HG02852 (cell line): Measurements from ENCODE around the gene IQCE.

ENCODE experiments used
- ATAC-seq: cut with Tn5 transposase; IDR thresholded peaks from one replicate; pipeline ENCODE4 v1.9.1; 2021; ENCODE audit warnings: mild to moderate bottlenecking, moderate library complexity; ENCODE audit not compliant: unreplicated experiment

IQCE gene

DNA sequence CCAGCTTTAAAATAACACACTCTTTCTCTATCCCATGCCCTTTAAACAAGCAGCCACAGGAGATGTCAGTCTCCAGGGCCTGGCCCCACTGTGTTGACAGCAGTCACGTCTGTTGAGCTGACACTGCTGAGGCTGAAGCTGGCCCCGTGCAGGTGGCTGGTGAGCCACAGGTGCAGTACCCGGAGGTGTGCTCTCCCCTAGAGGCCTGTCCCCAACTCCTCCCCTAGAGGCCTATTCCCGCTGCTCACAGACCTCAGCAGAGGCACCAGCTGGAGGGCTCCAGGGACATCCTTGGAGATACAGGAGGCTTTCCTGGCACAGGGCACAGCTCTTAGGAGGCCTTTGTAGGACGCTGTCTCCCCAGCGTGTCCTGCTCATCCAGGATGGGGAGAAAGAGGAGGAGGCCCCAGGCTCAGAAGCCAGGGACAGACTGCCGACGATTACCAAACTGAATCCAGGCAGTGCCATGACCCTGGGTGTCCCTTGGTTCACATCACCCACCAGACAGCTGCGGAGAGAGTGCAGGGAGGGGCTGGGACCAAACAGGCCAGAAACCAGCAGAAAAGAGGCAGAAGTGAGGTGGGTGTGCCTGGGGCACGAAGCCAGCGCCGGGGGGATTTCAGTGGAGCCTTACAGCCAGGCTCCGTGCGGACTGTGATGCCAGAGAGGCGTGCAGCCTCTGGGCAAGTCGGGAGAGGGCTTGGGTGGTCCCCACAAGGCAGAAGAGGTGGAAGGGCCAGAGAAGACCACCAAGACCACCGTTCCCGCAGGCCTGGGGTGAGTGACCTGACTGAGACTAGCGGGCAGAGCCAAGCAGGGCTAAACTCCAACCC lies 54.5 kb downstream of the IQCE start:
- no peak for ATAC-seq

DNA sequence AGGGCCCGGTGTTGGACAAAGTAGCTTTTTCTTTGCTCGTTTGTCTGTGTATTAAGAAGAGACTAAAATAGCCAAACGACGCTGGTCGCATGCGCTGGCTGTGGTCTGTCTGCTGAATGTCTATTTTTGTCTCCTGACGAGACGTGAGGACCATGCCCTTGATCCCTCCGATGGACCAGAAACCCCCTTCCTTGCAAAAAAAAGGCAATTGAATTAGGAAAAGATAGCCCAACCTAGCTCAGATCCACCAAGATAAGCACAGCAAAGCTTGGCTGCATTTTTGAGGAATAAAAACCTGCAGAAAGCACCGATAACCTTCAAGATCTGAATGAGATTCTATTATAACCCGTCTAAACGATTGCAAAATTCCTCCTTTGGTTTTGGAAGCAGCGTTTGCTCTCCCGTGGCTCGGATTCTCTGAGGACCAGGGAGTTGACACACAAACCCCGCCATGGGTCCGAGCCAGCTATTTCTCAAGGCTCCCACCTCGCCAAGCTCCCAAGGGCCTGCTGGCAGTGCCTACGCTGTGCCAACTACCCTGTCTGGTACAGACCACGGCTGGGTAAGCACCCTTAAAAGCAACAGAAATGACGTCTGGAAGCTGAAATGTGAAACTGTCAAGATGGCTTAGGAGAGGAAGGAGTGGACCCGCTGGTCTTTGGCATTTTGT lies 55.3 kb downstream of the IQCE start:
- ATAC-seq, result no peak

DNA sequence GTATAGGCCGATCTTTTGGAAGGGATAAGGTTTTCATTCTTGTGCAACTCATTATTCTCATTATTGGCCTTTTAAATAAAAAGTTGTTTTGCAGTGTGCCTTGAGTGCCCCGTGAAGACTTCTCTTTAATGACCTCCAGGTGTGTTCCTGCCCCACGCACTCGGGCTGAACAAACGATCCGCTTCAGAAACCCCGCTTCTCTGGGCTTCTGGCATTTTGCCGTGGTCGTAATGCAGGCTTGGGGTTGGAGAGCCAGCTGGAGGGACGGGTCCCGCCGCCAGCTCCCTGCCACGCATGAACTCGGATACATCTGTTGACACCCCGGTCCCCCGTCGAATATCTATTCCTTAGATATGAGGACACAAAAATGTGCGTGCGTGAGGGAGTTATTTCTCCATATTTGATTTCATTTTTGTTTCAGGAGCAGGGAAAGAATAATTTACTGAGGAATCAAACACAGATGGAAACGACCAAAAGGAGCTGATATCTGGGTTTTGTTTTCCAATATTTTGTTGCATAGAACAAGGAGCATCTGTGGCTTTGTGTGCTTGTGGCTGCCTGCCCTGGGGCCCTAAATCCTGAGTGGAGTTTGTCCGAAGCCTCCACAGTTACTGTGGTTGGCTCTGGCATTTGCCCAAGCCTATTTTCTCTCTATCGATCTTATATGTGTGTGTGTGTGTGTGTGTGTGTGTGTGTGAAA lies 56.0 kb downstream of the IQCE start:
- ATAC-seq, result no peak

DNA sequence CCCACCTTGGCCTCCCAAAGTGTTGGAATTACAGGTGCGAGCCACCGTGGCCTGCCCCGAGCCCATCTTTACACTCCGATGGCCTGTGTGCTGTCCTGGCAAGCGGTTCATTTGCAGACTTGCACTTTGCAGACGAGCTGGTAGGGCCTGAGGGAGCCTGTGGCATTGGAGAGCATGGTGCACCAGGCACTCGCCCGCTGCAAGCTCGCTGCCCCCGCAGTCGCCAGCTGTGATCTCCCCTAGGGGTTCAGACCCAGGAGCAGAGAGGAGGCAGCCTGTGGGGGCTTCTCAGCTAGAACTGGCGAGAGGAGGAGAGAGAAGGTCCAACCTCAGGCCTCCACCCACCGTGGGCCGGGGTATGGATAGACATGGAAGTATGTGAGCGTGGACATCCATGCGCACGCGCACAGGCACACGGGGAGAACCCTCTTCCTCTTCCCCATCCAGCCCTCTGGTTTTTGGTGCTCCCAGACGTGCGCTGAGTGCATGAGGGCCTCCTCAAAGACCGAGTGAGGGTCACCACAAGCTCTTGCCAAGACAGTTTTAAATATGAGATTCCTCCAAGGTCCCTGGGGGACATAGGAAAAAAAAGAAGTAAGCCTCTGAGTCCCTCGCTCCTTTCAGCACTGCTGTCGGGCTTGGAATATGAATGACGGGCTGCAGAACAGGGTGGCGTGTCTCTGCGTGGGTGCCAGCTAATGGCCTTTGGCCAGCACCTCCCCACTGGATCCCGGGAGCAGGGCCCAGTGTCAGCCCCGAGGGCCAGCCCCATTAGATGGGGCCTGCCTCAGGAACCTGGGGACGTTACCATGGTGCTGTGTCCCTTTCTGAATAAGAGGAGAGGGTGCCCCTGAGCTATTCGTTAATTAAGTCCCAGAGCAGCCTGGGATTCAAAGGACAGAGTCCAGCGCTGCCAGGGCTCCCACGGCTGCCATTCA lies 57.9 kb downstream of the IQCE start:
- no peak for ATAC-seq

DNA sequence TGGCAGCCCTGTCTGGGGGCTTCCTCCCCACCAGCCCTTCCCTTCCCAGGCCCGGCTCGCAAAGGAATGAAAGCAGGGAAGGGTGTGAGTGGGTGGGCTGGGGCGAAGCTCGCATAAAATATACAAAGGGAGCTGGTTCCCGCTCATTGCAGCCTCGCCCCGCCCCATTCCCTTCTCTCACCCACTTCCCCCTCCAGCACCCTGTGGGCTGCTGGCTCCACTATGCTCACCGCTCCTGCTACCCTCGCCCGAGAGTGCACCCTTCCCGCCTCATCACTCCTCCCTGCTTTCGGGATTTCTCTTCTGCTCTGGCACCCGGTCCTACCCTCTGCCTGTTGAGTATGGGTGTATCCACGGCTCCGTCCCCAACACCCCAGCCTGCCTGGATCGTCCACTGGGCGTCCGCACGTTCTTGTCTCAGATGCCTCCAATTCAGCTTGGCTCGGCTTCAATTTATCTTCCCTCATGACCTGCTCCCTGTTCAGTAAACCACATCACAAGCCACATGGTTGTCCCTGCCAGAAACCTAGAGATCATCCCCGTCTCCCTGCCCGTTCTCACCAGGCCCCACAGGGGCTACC lies 58.6 kb downstream of the IQCE start:
- no peak for ATAC-seq

DNA sequence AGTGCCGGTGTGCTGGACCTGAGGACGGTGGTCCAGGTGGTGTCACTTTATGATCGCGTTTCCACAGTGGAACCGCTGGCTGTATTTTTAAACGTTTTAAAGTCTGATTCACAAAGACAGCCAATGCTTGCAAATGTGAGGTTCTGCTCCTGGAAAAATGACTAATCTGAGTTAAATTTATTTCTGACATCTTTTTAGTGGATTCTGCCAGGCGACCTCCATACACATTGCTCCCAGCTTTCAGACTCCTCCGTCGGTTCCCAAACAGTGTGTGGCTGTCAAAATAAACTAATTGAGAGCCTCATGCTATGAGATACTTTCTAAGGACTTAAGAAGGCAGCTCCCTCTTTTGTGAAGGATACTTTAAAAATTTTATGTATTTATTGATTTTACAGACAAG lies 60.3 kb downstream of the IQCE start:
- ATAC-seq, result no peak

DNA sequence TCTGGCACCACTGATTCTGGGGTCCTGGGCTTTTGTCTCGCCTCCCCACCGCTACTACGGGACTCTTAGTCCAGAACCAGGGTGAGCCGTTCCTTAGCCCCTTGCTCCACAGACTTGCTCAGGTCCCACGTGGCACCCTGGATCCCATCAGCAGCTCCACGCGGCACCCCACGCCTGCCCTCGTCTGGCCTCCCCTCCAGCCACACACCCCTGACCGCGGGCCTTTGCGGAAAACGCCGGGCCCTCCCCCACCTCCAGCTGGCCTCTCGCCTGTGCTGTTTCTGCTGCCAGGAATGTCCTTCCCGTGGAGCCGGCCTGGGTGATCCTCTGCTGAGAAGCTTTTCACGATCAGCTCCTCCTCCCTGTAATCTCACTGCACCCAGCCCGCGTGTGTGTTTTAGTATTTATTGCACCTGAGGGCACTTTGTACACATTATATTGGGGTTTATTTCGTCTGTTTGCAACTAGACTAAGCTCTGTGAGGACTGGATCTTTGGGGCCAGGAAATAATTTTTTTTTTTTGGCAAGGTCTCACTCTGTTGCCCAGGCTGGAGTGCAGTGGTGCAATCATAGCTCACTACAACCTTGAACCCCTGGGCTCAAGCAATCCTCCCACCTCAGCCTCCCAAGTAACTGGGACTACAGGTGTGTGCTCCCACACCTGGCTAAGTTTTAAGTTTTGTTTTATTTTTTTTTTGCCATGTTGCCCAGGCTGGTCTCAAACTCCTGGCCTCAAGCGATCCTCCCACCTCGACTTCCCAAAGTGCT lies 62.5 kb downstream of the IQCE start:
- ATAC-seq, result no peak

DNA sequence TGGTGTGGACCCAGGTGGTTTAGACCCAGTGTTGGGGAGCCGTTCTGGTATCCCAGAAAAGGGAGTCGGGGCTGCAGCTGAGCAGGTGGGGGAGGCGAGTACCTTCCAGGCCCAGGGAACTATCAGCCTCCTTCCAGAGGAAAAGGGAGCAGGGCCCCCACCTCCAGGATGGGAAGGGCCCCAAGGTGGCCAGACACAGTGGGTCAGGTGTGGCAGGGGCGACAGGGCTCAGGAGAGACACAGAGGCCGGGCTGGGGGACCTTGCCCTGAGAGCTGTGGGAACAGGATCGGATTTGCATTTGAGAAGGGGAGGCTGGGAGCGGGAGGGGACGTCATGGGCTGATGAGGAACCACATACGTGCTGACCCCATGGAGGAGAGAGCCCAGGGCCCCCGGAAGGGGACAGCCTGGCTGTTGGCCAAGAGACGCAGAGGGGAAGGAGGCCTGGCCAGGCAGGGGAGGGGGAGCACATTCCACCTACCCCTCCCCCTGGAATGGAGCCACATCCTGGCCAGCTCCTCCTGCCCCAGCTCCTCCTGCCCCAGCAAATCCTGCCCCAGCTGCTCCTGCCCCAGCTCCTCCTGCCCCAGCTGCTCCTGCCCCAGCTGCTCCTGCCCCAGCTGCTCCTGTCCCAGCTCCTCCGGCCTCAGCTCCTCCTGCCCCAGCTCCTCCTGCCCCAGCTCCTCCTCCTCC lies 63.3 kb downstream of the IQCE start:
- ATAC-seq, result no peak

DNA sequence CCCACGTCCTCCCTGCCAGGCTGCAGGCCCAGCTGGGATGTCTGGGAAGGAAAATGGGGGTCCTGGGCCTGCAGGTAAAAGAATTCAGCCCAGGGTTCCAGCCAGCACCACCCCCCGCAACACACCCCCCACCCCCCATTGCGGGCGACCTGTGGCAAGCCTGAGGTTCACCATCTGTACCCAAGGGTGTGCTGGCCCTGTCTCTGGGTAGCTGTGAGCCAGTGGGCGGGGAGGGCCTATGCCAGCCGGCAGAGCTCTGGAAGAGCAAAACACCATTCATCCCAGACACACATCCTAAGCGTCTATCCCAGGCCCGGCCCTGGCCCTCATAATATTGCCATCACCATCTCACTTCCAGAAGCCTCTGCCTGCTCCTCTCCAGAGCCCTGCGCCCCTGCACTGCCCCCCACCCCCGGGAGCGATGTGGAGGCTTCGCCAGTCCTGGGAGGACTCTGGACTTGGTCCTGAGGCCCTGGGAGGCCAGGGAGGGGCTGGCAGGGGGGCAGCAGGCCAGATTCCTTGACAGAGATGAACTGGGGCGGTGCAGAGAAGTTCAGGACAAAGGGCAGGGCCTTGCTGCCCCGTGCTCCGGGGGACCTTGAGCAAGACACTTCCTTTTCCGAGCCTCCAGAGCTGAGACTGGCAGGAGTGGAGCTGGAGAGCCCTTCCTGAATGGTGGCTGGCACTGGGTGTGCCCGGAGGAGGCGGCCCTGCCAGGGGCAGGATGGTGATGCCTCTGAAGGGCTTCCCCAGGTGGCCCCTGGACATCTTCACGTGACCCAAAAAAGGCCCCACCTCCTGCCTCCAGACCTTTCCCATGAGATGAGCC lies 64.3 kb downstream of the IQCE start:
- no peak for ATAC-seq

DNA sequence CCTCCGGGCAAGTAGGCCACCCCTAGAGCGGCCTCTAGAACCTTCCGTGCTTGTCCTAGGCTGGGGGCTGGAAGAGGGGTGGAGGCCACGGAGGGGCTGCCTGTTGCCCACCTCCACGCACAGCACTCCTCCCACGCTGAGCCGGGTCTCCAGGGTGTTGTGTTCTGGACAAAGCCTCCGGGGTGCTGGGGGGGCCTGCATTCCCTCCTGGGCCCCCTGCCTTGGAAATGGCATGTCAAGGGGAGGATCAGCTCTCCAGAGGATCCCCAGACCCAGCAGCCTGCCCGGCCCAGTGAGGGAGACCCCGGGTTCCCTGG lies 64.9 kb downstream of the IQCE start:
- no peak for ATAC-seq

DNA sequence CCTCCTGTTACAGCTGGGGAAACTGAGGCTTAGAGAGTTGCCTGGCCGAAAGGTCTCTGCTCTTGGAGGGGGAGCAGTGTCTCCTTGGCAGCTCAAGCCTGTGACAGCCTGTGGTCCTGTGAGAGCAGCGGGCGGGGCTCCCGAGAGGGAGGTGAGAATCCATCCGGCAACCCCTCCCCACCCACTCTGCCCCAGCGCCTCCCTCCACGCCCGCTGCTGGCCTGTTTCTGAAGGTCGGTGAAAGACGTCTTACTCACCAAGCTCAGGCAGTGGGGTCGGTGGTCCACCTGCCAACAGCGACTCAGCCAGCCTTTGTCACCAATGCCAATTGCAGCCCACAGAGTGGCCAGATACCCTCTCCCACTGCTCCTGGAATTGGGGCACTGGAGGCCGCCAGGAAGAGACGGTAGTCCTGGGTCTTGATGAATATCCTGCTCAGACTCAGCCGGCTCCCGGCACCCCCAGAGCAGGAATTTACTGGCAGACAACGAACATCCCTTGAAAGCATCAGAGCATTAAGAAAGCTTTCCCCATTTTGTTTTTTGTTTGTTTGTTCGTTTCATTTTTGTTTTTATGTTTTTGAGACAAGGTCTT lies 65.6 kb downstream of the IQCE start:
- ATAC-seq, result no peak

DNA sequence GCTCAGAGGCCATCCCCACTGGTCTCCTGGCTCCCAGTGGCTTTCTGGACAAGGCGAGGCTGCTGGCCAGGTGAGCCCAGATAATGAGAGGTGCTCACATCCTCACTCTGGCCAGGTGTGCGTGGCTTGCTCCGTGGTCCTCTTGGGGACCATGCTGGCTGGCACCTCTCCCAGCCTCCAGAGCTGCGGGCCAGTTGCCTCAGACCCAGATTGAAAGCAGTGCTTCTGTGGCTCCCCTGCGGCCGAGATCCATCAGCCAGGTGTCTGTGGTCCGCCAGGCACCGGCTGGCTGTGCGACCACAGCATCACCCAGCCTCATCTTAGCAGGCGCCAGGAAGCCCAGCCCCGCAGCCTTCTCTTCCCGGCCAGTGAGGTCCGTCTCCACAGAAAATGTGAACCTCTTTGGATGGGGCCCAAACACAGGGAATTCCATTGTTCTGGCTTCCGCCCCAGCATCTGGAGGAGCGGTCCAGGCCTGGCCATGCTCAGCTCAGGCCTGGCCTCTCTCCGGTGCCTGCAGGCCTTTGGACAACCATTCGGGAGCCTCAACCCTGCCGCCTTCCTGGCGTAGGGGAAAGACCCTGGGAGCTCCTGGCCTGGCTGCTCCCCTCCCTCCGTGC lies 67.8 kb downstream of the IQCE start:
- no peak for ATAC-seq

DNA sequence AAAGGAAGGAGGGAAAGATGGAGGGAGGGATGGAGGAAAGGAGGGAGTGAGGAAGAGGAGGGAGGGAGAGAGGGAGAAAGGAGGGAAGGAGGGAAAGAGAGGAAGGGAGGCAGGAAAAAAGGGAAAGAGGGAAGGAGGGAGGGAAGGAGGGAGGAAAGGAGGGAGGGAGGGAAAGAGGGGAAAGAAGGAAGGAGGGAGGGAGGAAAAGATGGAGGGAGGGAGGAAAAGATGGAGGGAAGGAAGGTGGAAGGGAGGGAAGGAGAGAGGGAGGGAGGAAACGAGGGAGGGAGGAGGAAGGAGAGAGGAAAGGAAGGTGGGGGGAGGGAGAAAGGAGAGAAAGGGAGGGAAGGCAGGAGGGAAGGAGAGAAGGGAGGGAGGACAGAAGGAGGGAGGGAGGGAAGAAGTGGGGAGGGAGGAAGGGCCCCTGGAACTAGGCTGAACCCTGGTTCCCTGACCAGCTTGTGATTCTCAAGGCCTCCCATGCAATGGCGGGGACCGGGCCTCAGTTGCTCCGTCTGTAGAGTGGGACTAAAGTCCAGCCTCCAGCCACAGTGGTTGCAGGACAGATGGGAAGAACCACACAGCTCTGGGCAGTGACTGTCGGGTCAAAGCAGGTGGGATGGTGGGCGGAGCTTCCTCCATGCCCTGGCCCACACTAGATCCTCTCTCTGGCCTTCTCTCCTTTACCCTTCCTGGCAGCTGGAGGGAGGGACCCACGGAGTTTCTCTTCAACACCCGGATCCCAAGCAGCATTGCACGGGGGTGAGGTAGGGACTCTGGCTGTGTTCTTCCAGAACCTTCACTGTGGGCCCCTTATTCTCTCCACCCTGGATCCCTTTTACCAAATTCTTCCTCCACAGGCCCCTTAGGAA lies 68.7 kb downstream of the IQCE start:
- no peak for ATAC-seq

DNA sequence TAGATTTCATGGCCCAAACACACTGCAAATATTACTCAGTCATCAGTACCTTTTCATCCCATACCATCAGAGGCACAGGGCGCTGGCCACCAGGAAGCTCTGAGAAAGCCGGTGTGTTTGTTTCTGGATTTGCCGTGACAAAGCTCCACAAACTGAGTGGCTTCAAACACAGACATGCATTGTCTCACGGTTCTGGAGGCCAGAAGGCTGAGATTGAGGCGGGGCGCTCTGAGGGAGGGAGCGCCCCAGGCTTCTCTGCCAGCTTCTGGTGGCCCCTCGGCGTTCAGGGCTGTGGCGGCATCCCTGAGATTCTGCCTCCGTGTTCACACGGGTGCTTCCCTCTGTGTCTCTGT lies 69.3 kb downstream of the IQCE start:
- no peak for ATAC-seq

DNA sequence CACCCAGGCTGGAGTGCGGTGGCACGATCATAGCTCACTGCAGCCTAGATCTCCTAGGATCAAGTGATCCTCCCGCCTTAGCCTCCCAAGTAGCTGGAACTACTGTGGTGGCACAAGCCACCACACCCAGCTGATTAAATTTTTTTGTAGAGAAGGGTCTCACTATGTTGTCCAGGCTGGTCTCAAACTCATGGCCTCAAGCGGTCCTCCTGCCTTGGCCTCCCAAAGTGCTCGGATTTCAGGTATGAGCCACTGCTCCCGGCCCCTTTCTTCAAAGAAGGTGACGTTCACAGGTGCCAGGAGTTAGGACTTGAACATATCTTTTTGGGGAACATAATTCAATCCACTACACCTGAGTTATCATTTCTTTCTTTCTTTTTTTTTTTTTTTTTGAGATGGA lies 70.1 kb downstream of the IQCE start:
- no peak for ATAC-seq

DNA sequence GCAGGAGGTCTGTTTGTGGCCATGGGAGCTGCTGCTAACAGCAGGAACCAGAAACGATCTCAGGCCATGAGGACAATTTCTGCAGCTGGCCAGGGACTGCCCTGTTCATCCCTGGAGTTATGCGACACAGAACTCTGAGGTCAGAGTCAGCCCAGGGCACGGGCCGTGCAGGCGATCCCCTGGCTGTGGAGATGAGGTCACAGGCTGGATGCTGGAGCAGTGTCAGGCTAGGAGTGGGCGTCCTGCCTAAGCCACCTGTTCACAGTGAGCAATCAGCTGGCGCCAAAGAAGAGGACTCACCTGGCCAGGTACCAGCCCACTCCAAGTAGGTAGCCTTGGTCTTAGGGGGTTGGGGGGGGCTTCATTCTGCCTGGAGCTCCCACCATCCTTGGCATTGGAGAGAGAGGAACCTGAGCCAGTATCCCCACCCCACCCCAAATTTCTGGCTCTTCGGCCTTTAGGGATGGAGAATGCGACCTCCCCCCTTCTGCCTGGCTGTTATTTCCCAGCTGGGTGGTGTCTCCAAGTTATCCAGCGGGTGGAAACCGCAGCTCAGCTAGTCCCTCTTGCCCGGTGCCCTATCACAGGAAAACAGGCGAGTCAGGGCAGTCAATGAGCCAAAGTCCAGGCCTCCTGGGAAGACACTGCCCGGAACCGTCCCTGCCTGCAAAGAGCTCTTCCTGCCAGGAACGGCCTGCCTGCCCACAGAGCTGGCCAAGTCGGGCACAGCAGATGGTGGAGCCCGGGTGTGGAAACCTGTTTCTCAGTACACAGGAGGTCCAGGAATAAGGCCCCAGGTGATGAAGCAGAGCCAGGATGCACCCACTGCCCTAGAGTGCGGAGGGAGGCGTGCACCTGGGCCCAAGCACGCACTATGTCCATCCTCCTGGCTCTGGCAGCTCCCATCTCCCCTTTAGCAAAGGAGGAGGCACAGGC lies 71.2 kb downstream of the IQCE start:
- no peak for ATAC-seq
